ENCODE data around the gene VSIG1. TPM values are rescaled to one million over a fixed set of nuclear protein-coding genes. Genes with fewer than 3 reads are reported as not detected.

Gene VSIG1
- polyA plus RNA-seq (ENCODE audit: insufficient read length in 4 of 4) = 1 to 10 TPM in 3 of 4 donors, under 1 TPM in 1; 0.50 to 1.3 (median 1.1) TPM

- no peak for DNase-seq (ENCODE audit: low read depth in 4 of 4, low spot score in 3 of 4)
Measured at GRCh38 chrX:108044554-108045256, at the start of gene VSIG1. Gene VSIG1 (plus strand): TSS chrX:108045065. CDS start chrX:108045131, 66 bp downstream.

GRCh38 chrX:107996124-107996523 lies 48.7 kb upstream of the VSIG1 start:
- no peak for DNase-seq (ENCODE audit: low read depth in 4 of 4, low spot score in 3 of 4)

GRCh38 chrX:108000751-108001150 lies 44.1 kb upstream of the VSIG1 start:
- no peak for DNase-seq (ENCODE audit: low read depth in 4 of 4, low spot score in 3 of 4)

- DNase-seq (ENCODE audit: low read depth in 4 of 4, low spot score in 3 of 4) = no peak
Measured at GRCh38 chrX:108001218-108001814, 43.5 kb upstream of the VSIG1 start.

- DNase-seq (ENCODE audit: low read depth in 4 of 4, low spot score in 3 of 4) = no peak
Measured at GRCh38 chrX:108018656-108019381, 26.0 kb upstream of the VSIG1 start.

GRCh38 chrX:108019382-108019875 lies 25.4 kb upstream of the VSIG1 start:
- no peak for DNase-seq (ENCODE audit: low read depth in 4 of 4, low spot score in 3 of 4)

- no peak for DNase-seq (ENCODE audit: low read depth in 4 of 4, low spot score in 3 of 4)
Measured at GRCh38 chrX:108020631-108021030, 24.2 kb upstream of the VSIG1 start.

- DNase-seq (ENCODE audit: low read depth in 4 of 4, low spot score in 3 of 4) = no peak
Measured at GRCh38 chrX:108022491-108023089, 22.3 kb upstream of the VSIG1 start.

- no peak for DNase-seq (ENCODE audit: low read depth in 4 of 4, low spot score in 3 of 4)
Measured at GRCh38 chrX:108025376-108025775, 19.5 kb upstream of the VSIG1 start.

GRCh38 chrX:108025954-108026600 lies 18.8 kb upstream of the VSIG1 start:
- DNase-seq (ENCODE audit: low read depth in 4 of 4, low spot score in 3 of 4) = no peak

- no peak for DNase-seq (ENCODE audit: low read depth in 4 of 4, low spot score in 3 of 4)
Measured at GRCh38 chrX:108028854-108029253, 16.0 kb upstream of the VSIG1 start.

GRCh38 chrX:108029928-108030711 lies 14.7 kb upstream of the VSIG1 start:
- no peak for DNase-seq (ENCODE audit: low read depth in 4 of 4, low spot score in 3 of 4)

GRCh38 chrX:108032944-108033343 lies 11.9 kb upstream of the VSIG1 start:
- no peak for DNase-seq (ENCODE audit: low read depth in 4 of 4, low spot score in 3 of 4)

GRCh38 chrX:108033890-108034289 lies 11.0 kb upstream of the VSIG1 start:
- DNase-seq (ENCODE audit: low read depth in 4 of 4, low spot score in 3 of 4) = no peak

- DNase-seq (ENCODE audit: low read depth in 4 of 4, low spot score in 3 of 4) = no peak
Measured at GRCh38 chrX:108034725-108035124, 10.1 kb upstream of the VSIG1 start.

- no peak for DNase-seq (ENCODE audit: low read depth in 4 of 4, low spot score in 3 of 4)
Measured at GRCh38 chrX:108036298-108036973, 8.4 kb upstream of the VSIG1 start.

GRCh38 chrX:108049649-108050048 lies 4.8 kb downstream of the VSIG1 start:
- no peak for DNase-seq (ENCODE audit: low read depth in 4 of 4, low spot score in 3 of 4)

GRCh38 chrX:108053218-108053617 lies 8.4 kb downstream of the VSIG1 start:
- DNase-seq (ENCODE audit: low read depth in 4 of 4, low spot score in 3 of 4) = no peak

- DNase-seq (ENCODE audit: low read depth in 4 of 4, low spot score in 3 of 4) = no peak
Measured at GRCh38 chrX:108055546-108055945, 10.7 kb downstream of the VSIG1 start.

Measured in left renal pelvis (tissue), 4 donors.